Measurements from ENCODE around the gene GLRX3.

GRCh38 chr10:130167707-130168106 lies 31.5 kb downstream of the GLRX3 start:
- TF ChIP-seq, protein P1, sequence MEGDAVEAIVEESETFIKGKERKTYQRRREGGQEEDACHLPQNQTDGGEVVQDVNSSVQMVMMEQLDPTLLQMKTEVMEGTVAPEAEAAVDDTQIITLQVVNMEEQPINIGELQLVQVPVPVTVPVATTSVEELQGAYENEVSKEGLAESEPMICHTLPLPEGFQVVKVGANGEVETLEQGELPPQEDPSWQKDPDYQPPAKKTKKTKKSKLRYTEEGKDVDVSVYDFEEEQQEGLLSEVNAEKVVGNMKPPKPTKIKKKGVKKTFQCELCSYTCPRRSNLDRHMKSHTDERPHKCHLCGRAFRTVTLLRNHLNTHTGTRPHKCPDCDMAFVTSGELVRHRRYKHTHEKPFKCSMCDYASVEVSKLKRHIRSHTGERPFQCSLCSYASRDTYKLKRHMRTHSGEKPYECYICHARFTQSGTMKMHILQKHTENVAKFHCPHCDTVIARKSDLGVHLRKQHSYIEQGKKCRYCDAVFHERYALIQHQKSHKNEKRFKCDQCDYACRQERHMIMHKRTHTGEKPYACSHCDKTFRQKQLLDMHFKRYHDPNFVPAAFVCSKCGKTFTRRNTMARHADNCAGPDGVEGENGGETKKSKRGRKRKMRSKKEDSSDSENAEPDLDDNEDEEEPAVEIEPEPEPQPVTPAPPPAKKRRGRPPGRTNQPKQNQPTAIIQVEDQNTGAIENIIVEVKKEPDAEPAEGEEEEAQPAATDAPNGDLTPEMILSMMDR (IDR thresholded peaks at IDR 0.05), result no peak
- no peak for TF ChIP-seq POLR2A (IDR thresholded peaks at IDR 0.05)

Data from right lobe of liver (tissue), 4 donors.